ENCODE data around the gene NCOA3. TPM values are rescaled to one million over a fixed set of nuclear protein-coding genes. Genes with fewer than 3 reads are reported as not detected.
A peak's percentile ranks its signal among the peaks of the same experiment; 100 is the strongest.
"Not testable (repeated sequence)": the region's sequence is repeated elsewhere in the genome, so short reads cannot be mapped to it uniquely, and the experiment has no call there.

Gene NCOA3
- total RNA-seq = 35.1 and 47.9 TPM in 2 replicates

DNA sequence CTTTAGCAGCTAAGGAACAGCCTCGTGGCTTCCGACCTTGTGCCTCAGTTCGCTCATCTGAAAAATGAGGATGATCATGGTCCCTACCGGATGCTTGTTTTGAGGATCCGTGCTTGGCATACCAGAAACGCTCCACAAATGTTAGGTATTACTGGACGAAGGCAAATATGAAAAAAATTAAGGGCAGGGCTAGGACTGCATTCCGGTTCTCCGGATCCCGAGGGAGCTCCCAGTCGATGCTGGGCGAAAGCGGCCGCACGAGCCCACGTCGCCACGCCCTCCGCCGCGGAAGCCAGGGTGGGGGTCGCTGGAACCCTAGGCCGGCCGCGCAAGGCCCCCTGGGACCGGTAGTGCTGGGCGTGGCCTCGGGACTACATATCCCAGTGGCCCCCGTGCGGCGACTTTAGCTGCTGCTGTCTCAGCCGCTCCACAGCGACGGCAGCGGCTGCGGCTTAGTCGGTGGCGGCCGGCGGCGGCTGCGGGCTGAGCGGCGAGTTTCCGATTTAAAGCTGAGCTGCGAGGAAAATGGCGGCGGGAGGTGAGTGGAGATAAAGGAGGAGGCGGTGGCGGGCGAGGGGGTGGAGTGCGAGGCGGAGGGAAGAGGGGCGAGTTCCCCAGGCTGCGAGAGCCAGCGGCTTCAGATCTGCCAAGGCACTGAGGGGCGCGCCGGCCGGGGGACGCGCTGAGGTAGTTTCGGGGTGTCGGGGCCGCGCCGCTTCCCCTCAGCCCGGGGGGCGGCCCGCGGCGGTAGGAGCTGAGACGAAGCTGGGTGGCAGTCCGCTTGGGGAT lies at the start of gene NCOA3:
TSS of gene NCOA3 (plus strand) at position 406 of the 789 bp plus-strand sequence. CDS start 120,361 bp downstream, outside the sequence.
- peak; percentile 94 for DNase-seq

DNA sequence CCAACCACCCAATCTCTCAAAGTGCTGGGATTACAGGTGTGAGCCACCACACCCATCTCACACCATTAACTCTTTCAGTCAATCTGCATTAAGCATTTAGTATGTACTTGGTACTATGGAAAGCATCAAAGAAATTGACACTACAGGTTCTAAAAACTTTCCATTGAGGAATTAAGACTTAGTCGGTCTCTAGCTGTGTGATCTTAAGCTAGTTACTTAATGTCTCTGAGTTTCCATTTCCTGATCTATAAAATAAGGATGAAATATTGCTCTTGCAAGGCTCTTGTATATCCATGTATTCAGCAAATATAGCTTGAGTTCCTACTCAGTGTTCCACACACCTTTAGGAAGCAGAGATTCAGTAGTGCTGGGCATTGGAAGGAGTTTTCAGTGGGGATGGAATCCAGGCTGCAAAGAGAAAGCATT lies 48.9 kb upstream of the NCOA3 start:
- DNase-seq = no peak

DNA sequence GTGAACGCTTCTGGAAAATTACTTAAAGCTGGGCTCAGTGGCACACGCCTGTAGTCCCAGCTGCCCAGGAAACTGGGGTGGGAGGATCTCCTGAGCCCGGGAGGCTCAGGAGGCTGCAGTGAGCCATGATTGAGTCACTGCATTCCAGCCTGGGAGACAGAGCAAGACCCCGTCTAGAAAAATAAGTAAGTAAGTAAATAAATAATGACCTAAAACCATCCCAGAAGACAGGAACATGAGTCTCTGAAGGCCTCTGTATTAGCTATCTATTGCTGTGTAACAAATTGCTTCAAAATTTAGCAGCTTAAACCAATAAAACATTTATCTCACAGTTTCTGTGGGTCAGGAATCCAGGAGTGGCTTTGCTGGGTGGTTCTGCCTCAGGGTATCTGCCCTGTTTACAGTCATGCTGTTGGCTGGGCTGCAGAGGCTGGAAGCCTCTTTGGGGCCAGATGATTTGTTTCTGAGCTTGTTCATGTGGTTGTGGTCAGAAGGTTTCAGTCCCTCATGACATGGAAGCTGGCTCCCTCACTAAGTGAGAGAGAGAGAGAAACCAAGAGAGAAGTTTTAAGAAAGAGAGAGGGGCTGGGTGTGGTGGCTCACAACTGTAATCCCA lies 48.4 kb upstream of the NCOA3 start:
- peak; percentile 59 for DNase-seq

DNA sequence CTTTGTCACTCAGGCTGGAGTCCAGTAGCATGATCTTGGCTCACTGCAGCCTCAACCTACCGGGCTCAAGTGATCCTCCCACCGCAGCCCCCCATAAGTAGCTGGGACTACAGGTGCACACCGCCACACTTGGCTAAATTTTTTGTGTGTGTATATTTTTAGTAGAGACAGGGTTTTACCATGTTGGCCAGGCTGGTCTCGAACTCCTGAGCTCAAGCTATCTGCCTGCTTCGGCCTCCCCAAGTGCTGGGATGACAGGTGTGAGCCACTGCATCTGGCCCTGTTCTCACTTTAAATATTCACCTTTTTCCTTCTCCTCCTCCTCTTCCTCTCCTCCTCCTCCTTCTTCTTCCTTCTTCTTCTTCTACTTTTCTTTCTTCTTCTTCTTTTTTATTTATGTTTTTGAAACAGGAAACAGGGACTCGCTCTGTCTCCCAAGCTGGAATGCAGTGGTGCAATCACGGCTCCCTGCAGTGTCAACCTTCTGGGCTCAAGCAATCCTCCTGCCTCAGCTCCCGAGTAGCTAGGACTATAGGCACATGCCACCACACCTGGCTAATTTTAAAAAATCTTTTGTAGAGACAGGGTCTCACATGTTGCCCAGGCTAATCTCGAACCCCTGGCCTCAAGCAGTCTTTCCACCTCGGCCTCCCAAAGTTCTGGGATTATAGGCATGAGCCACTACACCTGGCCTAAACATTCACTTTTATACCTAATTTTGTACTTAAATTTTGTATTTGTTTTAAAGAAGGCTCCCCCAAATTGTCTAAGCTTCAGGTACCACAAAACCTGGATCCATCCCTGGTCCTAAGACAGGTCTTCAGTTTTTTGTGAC lies 47.2 kb upstream of the NCOA3 start:
- no peak for DNase-seq

DNA sequence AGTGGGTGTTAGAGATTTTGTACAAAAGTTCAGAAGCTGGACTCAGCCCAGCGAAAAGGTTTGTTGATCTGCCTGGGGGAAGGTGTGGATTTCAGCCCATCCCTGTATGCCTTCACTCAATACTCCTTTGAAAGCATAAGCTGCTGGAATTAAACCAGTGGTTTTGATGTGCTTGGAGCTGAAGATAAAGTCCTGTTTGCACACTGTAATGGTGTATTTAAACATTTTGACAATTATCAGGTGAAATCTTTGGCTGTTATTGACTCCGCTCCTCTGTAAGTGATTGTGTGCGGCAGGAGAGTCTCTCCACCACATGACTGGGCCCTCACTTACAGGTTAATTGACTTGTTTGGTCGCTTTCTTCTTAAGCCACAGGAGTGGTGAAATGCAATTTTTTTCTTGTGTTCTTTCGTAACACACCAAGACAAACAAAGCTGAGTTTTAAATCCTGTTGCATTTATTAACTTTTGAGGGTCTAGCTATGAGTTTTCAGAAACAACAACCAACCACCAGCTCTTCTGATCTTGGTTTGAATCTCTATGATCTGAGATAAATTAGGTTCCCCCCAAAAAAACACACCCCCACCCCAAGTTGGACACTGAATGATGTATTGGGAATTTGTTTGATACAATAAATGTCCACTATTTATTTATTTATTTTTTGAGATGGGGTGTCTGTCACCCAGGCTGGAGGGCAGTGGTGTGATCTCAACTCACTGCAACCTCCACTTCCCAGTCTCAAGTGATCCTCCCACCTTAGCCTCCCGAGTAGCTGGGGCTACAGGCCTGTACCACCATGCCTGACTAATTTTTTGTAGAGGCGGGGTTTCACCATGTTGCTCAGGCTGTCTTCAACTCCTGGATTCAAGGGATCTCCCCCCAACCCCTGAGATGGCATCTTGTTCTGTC lies 46.3 kb upstream of the NCOA3 start:
- DNase-seq = no peak

DNA sequence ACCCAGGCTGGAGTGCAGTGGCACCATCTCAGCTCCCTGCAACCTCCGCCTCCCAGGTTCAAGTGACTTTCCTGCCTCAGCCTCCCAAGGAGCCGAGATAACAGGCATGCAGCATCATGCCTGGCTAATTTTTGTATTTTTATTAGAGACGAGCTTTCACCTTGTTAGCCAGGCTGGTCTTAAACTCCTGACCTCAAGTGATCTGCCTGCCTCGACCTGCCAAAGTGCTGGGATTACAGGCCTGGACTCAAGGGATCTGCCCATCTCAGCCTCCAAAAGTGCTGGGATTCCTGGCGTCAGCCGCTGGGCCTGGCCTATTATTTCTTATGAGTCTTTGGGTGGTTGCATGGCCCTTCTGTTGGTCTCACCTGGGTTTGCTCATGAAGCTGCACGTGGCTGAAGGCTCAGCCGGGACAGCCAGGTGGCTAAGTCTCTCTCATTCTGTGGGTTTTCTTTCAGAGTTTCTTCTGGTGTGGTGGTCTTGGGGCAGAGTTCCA lies 45.6 kb upstream of the NCOA3 start:
- DNase-seq = no peak

DNA sequence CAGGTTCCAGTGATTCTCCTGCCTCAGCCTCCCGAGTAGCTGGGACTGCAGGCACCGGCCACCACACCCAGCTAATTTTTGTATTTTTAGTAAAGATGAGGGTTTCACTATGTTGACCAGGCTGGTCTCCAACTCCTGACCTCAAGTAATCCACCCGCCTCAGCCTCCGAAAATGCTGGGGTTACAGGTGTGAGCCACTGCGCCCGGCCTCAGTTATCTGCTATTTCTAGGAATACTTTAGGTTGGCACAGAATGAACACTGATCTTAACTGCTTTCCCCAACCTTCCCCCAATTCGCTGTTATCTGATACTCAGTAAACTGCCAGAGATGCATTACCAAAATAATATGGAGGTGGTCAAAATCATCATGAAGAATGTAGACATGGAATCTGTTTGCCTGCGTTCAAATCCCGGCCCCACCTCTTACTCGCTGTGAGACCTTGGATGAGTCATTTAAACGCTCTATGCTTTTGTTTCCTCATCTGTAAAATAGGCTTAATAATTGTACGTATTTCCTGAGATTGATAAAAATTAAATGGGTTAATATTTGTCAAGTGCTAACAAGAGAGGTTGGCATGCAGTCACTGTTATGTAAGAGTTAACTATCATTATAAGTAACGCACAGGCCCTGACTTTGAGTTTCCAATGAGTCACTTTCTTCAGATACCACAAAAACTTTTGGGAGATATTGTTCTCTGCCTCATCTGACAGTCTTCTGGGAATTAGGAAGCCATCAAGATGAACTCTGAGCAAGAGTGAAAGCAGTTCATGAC lies 44.5 kb upstream of the NCOA3 start:
- no peak for DNase-seq

DNA sequence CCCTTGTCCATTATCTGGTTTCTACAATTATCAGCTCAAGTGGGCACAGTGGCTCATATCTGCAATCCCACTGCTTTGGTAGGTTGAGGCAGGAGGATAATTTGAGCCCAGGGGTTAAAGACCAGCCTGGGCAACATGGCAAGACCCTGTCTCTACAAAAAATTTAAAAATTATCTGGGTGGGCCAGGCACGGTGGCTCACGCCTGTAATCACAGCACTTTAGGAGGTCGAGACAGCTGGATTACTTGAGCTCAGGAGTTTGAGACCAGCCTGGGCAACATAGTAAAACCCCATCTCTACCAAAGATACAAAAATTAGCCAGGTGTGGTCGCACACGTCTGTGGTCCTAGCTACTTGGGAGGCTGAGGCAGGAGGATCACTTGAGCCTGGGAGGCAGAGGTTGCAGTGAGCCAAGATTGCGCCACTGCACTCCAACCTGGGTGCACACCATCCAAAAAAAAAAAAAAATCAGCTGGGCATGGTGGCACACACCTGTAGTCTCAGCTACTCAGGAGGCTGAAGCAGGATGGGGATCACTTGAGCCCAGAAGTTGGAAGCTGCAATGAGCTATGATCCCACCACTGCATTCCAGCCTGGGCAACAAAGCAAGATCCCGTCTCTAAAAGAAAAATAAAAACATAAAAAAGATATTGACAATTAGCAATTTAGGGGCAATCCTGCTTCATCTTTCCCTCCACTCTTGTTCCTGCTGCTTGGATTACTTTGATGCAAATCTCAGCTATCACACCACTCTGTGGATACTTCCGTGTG lies 43.2 kb upstream of the NCOA3 start:
- not testable (repeated sequence) for DNase-seq

DNA sequence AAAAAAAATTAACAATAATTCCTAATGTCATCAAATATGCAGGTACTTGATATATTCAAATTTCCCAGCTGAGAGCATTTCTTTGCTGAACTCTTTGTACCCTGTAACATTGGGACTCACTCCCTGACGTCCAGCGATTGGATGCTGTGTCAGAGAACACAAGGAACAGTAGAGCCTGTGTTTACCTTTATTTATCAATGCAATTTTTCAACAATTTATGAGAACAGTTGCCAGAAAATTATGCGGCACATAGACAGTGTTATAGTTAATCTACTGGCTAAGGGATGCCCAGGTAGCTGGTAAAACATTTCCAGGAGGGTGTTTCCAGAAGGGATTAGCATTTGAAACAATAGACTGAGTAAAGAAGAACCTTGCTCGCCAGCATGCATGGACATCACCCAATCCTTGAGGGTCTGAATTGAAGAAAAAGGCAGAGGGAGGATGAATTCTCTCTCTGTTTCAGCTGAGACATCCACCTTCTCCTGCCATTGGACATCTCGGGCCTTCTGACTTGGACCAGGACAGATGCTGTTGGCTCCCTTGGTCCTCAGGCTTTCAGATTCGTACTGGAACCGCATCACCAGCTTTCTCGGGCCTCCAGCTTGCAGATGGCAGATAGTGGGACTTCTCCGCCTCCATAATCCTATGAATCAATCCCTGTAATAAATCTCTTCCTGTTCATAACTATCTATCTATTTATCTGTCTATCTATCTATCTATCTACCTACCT lies 42.2 kb upstream of the NCOA3 start:
- DNase-seq = no peak

DNA sequence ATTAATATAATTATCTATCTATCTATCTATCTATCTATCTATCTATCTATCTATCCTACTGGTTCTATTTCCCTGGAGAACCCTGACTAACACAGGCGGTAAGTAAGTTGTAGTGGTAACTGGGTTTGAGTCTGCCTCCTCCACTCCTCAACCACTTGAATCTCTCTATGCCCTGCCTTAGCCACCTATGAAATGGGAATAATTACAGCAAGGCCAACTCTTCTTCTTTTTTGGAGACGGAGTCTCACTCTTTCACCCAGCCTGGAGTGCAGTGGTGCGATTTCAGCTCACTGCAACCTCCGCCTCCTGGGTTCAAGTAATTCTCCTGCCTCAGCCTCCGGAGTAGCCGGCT lies 41.0 kb upstream of the NCOA3 start:
- not testable (repeated sequence) for DNase-seq

DNA sequence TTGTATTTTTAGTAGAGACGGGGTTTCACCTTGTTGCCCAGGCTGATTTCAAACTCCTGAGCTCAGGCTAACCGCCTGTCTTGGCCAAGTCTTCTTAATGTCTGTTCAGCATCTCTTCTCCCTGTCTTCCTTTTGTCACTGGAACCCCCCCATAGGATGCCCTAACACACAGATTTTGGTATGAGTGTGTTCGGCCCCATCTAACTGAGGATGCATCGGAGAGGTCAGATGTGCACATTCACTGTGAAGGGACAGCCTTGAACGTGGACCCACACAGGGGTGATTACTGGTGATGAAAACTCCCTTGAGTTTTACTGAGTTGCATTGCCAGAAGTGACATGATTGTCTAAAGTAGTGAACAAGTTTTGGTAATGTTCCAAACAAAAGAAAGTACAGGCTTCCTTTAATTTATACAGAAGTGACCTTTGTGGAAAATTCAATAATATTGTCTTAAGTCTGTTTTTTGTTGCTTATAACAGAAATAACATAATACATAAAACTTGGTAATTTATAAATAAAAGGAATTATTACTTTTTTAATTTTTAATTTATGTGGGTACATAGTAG lies 40.5 kb upstream of the NCOA3 start:
- peak; percentile 13 for DNase-seq

DNA sequence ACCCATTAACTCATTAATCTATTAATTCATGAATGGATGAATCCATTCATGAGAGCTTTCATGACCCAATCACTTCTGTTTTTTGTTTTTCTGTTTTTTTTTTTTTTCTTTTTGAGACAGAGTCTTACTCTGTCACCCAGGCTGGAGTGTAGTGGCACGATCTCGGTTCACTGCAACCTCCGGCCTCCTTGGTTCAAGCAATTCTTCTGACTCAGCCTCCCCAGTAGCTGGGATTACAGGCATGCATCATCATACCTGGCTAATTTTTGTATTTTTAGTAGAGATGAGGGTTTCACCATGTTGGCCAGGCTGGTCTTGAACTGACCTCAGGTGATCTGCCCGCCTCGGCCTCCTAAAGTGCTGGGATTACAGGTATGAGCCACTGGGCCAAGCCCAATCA lies 39.8 kb upstream of the NCOA3 start:
- not testable (repeated sequence) for DNase-seq

DNA sequence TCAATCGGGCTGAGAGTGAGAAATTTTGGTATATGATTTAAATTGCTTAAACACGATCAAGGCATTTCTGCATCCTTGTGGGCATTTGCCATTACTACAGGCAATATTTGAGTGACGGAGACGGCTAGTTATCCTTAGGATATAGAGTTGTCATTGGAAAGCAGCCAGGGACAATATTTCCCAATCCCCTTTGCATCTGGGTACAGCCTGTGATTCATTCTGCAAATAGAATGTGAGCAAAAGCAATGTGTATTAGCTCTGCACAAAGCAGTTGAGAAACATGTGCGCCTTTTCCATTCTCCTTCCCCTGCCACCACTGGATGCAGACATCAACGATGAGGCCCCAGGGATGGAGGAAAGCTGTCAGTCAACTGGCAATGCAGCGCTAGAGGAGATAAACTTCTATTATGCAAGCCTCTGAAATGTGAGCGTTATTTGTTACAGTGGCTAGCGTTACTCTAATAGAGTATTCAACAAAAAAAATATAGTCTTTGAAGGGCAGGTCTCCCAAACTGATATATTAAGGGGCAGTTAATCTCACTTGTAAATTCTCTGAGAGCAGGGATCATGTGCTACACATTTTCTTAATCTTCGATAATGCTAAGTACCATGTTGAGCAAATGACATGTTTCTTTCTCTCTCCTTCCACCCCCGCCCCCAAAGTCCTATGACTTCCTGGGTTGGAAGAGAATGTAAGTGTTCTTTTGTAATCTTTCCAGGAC lies 37.1 kb upstream of the NCOA3 start:
- peak; percentile 89 for DNase-seq

DNA sequence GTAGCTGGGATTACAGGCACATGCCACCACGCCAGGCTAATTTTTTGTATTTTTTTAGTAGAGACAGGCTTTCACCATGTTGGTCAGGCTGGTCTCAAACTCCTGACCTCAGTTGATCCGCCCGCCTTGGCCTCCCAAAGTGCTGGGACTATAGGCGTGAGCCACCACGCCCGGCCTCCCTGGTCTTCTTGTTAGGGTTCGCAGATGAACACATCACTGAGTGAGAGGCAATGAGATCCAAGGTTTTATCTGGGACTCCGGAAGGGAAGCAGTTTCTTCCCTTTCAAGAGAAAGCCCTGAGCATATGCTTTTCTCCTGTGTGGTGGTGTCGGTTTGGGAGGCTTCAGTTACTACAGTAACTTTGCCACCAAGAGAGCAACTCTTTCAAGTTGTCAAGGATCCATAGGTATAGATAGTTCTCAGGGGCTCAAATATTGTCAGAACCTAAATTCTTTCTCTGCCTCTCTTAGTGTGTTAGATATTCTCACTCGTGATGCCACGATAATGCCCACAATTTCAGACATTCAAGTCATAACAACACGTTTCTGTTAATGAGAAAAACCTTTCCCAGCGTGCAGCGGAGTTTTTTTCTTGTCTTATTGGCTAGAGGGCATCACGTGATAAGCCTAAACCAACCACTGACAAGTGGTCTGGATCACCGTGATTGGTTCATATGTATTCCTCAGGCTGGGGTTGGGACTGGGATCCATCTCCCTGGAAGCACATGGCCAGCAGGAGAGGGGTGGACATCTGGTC lies 36.2 kb upstream of the NCOA3 start:
- DNase-seq = no peak

DNA sequence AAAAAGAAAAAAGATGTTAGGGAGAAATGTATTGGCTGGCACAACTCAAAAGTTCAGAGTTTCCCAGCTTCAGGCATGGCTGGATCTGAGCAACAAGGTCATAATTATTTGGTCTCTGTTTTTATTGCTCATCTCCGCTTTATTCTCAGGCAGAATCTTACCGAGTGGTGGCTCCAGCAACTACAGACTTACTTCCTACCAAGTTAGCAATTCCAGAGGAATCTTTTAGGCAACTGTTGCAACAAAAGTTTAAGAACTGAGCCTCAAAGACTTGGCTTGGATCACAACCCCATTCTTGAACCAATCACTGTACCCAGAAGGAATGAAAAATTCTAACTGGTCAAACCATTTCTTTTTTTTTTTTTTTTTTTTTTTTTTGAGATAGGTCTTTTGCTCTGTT lies 35.5 kb upstream of the NCOA3 start:
- no peak for DNase-seq

DNA sequence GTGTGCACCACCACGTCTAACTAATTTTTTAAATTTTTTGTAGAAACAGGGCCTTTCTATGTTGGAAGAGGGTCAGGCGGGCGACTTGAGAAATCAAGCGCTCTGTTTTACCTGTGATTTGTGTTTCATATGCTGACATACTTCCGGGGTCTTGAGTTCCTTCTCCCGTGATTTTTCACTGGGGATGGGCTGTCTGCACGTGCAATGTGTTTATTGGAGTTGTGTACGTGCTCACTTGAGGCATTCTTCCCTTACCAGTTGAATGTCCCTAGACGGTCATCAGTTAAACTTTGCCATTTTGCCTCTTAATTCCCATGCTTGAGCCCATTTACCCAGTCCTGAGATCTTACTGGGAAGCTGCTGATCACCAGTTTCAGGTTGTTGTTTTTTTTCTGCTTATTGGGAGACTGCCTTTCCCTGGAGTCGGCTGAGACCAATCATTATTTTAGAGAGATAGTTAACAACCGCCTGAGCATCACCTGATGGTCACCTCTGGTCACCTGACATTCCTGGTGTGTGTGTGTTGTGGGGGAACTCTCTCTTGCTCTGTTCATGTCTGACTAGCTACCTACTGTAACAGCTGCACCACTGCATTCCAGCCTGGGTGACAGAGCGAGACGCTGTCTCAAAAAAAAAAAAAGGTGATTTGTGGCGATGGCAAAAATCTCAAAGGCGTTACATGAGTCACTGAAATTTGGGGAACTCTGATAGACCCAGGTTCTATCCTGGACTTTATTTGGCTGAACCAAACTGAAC lies 34.8 kb upstream of the NCOA3 start:
- no peak for DNase-seq
